ENCODE measurements around the gene SPG11.

GRCh38 chr15:44591326-44591725 is 72.1 kb downstream of the SPG11 start:
- TF ChIP-seq CTCF (IDR thresholded peaks at IDR 0.05): no peak
- no peak for TF ChIP-seq POLR2AphosphoS5 (IDR thresholded peaks at IDR 0.05; ENCODE audit: low read depth, low read length)

Data from Panc1 (cell line).